HG03565 (cell line): ENCODE data around the gene MLPH.

Experiments used
- ATAC-seq: cut with Tn5 transposase; IDR thresholded peaks from one replicate; pipeline ENCODE4 v1.9.1; 2021; ENCODE audit warnings: mild to moderate bottlenecking, moderate library complexity; ENCODE audit not compliant: unreplicated experiment

MLPH gene, protein sequence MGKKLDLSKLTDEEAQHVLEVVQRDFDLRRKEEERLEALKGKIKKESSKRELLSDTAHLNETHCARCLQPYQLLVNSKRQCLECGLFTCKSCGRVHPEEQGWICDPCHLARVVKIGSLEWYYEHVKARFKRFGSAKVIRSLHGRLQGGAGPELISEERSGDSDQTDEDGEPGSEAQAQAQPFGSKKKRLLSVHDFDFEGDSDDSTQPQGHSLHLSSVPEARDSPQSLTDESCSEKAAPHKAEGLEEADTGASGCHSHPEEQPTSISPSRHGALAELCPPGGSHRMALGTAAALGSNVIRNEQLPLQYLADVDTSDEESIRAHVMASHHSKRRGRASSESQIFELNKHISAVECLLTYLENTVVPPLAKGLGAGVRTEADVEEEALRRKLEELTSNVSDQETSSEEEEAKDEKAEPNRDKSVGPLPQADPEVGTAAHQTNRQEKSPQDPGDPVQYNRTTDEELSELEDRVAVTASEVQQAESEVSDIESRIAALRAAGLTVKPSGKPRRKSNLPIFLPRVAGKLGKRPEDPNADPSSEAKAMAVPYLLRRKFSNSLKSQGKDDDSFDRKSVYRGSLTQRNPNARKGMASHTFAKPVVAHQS

DNA sequence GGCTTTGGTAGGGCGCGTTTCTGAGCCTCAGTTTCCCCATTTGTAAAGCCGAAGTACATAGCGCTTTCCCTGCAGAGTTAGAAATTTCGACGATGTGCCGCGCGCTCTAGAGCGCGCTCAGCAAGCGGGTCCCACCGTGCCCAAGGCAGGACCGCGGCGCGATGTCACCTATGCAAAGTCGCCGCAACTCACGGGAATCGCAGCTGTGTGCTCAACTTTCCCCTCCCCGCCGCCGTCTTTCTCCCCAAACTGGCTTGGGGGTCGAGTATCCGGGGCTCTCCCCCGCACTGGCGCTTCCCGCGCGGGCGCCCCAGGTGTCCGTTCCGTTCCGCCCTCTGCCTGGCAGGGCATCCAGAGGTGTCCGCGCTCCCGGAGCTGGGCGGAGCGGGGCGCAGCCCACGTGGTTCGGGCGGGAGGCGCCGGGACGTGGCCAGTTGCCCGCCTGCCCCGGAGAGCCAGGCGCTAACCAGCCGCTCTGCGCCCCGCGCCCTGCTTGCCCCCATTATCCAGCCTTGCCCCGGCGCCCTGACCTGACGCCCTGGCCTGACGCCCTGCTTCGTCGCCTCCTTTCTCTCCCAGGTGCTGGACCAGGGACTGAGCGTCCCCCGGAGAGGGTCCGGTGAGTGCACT, at the start of gene MLPH:
MLPH (plus strand) TSS at position 433 of the 630 bp plus-strand sequence. CDS start 6,176 bp downstream, outside the sequence.
- ATAC-seq = no peak

DNA sequence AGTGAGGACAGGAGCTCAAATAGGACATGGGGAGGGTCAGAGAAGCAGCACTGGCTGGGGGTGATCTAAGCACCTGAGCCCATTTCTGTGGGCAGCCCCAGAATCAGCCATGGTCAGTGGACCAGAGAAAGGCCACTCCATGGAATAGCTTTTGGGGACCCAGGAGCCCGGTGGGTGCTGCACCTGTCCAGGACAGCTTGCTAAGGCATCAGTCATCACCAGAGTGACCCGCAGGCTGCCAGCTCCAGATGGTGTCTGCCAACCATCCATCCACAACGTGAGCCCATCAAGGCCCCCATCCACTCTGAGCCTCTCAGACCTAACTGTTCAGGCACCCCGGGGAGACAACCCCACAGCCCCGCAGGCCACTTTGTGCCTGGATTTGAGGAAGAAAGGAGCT, 49.5 kb upstream of the MLPH start:
- no peak for ATAC-seq

DNA sequence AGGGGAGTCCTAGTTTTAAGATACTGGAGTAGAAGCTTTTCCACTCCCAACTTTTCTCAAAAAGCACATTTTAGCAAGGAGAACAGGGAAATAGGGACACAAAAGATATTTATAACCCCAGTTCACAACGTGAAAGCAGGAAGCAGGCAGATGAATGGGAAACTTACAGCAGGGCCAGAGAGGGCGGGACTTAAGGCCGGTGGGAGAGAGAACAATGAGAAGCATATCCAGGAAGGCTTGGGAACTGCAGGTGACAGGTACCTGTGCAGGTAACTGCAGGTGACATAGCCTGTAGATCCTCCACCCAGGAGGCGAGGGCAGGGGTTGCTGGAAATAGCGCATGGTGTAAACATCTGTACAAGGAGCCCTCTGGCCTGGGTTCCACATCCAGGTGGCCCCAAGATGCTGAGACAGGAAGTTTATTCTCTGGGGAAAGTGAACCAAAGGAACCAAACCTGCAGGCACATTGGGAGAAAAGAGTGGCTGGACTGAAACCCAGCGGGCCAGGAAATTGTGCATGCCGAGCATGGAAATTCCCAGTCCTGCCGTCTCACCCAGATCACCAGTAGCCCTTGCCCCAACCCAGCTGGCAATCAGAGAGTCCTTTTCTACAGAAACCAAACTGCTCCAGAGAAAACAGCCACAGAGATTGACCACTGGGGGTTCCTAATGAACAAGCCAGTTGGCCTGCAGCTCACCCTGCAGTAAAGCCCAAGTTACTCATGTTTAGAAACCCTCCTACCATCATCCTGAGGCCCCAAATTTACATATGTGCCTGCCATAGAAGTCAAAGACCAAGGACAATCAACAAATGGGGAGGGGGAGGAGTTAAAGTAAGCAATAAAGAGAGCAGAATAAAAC, 48.7 kb upstream of the MLPH start:
- ATAC-seq = no peak

DNA sequence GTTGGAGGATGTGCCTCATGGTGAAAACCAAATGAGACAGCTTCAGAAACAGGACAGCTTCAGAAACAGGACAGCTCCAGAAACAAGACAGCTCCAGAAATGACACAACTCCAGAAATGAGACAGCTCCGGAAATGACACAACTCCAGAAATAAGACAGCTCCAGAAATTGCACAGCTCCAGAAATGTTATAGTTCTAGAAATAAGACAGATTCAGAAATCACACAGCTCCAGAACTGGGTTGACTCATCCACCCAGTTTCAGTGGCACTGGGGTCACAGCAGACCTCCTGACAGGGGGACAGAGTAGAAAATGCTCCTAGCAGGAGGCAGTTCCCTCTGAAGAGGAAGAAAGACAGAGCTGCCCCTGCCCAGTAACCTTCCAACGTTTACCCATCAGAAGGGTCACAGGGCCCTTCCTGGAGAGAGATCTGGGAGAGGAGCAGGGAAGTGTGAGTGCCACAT, 46.2 kb upstream of the MLPH start:
- peak; percentile 41 for ATAC-seq

DNA sequence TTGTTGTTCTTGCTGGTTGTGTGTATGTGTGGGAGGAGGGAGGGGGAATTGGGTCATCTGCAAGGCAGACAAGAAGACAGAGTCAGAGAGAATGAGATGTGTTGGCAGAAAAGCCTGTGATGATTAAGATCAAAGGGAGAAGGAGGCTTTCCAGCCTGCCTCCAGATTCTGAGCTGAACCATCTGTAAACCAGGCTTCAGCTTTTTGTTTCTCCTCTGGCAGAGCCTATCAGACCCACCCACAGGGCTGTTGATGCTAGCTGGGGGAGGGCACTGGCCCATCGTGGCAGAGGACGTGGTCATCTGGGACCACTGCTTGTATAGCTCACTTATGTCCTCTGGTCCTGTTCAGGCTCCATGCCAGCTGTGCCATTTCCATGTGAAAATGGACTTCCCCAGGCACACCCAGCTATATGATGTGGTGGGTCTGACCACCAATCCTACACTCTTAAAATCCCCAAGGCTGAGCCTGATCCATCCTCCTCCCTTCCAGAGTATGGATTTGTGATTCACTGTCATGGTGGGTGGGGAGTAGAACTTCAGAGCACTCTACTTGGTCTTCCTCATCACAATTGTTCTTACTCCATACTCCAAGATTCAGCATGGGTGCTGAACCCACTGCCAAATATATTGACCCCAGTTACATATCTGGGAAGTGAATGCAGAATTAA, 45.3 kb upstream of the MLPH start:
- no peak for ATAC-seq

DNA sequence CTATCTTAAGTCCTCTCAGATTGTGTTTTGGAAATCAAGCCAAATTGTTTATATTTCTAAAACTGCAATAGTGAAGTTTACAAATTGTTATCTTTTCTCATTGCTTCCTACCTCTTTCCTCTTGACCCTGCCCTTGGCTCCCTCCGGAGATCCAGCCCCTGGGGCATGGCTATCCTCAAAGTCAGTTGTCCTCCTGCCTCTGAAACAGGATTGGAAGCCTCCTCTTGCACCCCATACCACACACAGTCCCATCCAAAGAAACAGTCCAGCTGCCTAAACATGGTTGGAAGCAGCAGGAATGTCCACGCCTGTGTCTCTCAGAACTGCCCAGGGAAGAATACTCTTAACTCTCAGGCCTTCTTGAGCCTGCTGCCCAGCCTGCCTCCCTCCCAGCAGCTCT, 43.0 kb upstream of the MLPH start:
- no peak for ATAC-seq

DNA sequence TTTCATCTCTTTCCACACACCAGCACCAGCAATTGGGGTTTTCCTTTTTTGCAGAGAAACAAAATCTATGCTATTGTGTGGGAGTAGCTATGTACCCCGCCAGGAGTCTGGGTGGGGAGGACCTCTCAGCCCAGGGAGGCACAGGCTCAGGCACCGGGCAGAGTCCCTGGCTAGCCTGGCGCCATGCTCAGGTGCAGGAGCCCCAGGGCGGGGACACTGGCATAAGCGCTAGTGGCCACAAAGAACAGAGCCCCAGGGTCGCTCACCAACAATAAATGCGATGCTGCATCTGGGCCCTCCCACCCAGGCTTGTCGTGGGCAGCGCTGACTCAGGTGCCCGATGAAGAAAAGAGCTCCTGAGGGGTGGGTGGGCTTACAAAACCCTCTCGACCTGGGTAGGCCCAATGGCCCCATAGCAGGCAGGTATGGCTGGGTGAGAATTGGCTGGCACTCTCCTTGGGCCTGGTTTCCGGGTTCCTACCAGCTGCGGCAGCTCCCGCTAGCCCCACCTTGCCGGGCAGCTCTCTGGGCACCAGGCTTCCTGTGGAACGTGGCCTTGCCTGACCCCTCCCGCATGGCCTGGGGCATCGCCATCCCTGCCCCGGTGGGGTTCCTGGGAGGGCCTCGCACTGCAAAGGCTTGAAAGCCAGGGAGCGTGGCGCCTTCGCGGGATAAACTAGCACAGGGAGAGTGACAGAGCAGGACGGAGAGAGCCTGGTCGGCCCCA, 41.3 kb upstream of the MLPH start:
- ATAC-seq = no peak

DNA sequence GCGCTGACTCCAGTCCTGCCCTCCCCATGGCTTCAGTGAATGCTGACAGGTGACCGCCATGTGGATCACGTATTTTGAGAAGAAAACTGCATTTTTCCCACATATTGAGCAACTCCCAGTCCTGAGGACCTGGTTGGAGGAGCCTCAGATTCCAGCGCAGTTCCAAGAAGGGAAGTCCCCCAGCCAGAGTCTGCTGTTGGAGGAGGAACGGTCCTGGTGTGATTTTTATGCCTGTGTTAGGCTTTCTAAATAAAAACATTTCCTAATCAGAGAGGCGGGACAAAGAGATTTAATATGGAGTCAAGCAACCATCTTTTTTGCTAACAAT, 40.7 kb upstream of the MLPH start:
- no peak for ATAC-seq

DNA sequence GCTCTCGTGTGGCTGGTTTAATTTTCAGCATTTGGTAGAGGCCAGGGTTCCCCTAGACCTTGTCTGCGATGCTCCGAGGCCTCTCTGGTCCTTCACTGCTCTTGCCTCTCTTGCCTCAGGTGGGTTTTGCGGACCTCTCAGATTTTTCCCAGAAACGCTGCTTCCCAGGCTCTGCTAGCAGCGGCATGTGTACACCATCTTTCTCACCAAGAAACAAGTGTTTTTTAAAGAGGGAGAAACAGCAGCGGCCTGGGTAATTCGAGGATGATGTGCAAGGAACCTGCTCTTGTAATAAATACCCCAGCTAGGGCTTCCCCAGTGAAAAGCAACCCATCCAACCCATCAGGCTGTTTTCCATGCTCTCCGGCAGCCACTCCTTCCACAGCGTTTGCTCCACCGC, 39.6 kb upstream of the MLPH start:
- no peak for ATAC-seq

DNA sequence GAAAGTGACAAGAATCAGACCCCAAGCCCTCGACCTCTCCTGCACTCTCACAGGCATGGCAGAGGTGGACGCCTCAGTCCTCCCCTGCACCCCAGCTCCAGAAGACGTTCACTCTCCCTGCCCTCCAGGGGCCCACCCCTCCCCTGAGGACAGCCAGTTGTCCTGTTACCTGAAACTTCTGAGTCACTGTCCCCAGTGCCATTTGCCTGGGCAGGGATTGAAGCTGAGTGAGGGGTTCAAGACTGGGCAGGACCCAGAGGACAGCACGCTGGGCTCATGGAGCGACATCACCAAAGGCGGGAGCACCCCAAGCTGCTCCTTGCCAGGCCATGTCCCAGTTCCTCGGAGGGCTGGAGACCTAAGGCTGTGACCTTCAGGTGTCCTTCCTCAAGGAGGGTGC, 38.9 kb upstream of the MLPH start:
- no peak for ATAC-seq

DNA sequence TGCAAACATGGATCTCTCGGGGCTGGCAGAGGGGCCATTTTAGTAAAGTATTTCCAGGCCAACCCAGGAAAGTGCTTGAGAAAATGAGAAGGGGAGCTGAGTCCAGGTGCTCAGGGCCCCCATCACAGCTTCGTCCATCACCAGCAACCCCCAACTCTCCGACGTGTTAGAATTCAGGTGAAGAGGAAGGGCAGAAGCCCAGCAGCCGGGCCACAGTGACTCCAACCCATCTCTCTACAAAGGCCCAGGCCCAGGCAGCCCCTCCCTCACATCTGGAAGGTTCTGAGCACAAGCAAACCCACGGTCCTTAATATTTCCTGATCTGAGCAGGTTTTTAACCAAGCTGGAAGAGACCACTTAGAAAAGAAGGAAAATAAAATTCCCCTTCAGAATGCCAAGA, 38.4 kb upstream of the MLPH start:
- no peak for ATAC-seq

DNA sequence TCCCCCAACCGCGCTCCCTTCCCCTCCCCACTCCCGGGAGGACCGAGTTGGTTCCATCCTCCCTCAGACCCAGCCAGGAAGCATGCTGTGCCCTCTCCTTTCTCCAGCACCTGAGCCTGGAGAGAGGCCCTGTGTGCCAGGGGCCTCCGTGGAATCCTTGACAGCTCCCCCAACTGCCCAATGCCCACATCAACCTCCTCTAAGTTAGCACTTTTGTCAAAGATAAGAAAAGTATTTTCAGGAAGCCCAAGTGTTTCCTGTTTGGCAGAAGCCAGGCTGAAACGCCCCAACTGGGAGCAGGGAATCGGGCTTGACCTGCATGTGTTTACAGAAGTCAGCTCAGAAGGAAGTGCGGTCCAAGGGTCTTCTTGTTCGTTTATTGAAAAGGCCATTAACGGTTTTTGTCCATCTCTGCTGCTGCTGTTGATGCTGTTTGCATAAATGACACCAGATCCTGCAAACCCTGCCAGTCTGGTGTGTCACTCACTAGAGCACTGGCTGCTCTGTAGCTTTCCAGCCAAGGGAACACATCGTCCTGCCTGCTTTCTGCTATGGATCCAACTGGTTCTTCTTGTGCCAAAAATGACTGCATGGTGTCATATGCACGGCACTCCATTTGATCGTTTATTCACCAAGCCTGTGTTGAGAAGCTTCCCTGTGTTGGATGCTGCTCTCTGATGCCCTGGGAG, 37.7 kb upstream of the MLPH start:
- no peak for ATAC-seq

DNA sequence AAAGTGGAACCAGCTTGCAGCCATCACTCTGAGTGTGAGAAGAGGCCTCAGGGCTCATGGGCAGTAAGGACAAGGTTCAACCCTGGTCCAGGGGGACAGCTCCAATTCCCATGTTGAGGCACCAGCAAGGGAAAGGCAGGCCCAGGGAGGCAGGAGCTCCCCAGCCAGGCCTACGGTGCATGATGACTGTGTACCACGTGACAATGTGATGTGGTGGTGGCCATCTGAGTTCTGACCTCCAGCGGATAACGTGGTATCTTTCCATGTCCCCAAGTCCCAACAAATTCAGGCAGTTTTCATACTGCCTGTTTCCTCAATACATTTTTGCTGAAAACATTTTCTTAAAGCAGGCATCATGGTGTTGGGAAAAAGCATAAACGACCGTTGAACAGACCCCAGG, 36.9 kb upstream of the MLPH start:
- ATAC-seq = no peak

DNA sequence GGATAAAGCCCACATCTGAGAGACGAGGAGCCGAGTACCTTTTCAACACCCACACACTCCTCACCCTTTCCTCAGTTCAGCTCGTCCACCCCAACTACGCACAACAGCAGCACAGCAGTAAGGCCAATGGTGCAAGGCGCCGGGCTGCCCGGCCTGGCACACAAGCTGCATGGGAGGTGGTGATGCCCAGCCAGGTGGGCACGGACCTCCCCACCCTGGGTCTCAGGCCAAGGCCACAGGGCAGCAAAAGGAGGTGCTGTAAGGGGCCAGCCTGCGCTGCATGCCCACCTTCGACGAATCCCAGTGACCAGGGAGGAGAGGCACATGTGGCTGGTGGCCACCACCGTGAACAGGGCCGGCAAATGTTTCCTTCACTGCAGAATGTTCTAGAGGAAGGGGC, 36.5 kb upstream of the MLPH start:
- ATAC-seq = no peak

DNA sequence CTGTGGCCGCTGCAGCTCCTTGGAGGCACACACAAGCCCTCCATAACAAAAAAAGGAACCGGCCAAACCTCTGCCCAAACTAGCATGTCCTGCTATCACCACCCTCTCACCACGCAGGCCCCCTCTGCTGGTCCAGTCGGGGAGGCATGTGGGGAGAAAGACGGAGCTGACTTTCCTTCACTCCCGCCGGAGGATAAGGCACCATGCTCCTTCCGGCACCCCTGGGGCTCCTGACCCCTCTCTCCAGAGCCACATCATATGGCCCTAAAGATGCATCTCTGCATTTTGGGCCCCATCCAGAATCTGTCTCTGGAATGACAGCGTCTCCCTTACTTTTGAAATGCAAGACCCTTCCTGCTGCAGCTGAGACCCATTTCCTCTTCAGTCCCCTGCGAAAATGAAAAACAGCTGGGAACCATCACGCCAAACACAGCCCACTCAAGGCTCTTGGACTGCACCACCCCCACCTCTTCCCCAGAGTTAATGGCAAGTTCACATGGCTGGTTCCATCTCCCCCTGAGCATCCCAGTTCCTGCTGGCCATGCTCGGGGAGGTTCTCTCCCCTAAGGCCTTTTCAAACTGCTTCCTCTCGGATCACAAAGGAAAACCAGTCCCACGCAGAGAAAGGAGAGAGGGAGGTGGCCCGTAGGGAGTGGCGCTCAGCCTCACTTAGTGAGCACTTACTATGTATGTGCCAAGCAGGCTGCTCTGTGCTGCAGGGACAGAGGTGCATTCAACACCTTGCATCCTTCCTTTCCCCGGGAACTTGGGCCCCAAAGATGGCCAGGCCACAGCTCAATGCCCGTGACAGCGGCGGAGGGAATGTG, 35.2 kb upstream of the MLPH start:
- ATAC-seq = no peak

DNA sequence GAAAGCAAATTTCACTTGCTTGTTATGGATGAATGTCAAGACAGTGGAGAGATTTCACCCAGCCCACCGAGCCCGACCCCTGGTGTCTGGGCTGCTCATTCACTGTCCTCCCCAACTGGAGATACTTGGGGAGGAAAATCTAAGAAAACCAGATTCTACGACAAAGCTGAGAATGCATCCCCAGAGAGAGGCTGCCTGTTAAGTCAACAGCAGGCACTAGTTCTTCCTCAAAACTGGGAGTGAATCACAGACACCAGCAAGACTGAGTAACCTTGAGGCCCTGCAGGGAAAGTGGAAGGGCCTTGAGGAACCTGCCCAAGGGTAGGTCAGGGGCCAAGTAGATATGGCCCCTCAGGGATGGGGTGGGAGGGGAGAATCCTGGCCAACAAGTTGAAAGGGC, 34.2 kb upstream of the MLPH start:
- ATAC-seq = no peak

DNA sequence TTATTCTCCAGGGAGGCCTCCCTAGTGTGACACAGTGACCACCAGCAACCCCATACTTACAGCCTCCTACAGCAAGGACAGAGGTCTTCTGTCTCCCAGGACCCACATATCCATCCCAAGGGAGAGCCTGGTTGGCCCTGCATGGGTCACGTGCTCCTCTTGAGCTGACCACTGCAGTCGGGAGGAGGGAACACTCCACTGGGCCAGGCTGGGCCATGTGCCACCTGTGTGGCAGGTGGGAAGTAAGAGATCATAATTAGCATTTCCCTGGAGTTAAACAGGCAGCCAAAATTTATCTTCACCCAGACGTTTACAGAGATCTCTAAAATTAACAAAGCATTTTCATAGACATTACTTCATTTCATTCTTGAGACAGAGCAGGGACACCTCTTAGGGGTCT, 33.4 kb upstream of the MLPH start:
- ATAC-seq = no peak

DNA sequence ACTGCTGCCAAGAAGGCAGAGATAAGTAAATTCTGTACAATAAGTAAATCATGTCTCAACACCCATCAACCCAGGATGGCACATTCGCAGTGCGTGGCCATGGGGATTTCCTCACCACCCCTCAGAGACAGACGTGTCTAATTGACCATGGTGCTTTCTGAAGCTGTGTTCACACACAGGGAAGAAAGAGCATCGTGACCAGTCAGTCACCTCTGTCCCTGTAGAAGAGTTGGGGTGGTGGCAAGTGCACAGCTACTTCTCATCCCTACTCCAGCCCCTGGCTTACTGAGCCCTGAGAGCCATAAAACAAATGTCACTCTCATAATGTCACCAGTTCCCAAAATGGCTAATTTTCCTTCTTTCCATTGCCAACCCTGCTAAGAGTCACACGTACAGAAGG, 31.3 kb upstream of the MLPH start:
- ATAC-seq = no peak
